Mammary epithelial cell (primary cell): Measurements from ENCODE around the gene MAP3K5.

Experiments used
- CTCF ChIP-seq, 2 donors: IDR thresholded peaks in 1 of 2; conservative IDR thresholded peaks in 1 of 2; 2 replicates each; pipeline ENCODE4 v1.5.1; 2011 to 2012; ENCODE audit warnings: inconsistent platforms in 2 of 2, low read length in 2 of 2, mild to moderate bottlenecking in 2 of 2, control low read depth in 1 of 2, low read depth in 1 of 2; ENCODE audit not compliant: insufficient read depth in 1 of 2; ENCODE audit errors: extremely low read depth in 1 of 2
- EZH2 ChIP-seq: IDR thresholded peaks from 2 replicates; pipeline ENCODE4 v1.6.1; 2012; ENCODE audit warnings: low read length, inconsistent platforms, borderline replicate concordance

GRCh38 chr6:136757150-136757549 lies 35.1 kb downstream of the MAP3K5 start:
- TF ChIP-seq CTCF (conservative IDR thresholded peaks at IDR 0.05 in 1 of 2, IDR thresholded peaks at IDR 0.05 in 1 of 2; ENCODE audit: extremely low read depth in 1 of 2, insufficient read depth in 1 of 2, low read depth in 1 of 2, low read length in 2 of 2) (no peak), EZH2 (no peak)
